ENCODE measurements around the gene DUSP7.

DNA sequence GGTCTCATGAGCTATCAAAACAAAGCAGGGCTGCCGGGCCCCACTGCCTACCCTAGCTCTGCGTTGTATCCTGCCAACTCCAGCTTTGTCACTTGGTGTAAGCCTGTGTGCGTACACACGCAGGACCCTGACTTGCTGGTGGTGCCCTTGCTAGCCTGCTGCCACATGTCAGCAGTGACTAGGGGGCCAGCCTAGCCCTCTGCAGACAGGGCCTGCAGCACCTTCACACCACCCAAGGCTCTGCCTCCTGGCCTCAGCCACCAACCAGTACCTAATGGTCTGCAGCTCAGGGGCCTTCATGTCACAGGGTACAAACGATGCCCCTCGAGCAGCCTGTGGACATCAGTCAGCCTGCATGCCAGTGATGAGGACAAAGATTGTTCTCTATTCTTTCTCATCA lies 30.1 kb upstream of the DUSP7 start:
- TF ChIP-seq POLR2AphosphoS5 (IDR thresholded peaks at IDR 0.05; ENCODE audit: low read depth, low read length), result no peak
- TF ChIP-seq, protein P1, sequence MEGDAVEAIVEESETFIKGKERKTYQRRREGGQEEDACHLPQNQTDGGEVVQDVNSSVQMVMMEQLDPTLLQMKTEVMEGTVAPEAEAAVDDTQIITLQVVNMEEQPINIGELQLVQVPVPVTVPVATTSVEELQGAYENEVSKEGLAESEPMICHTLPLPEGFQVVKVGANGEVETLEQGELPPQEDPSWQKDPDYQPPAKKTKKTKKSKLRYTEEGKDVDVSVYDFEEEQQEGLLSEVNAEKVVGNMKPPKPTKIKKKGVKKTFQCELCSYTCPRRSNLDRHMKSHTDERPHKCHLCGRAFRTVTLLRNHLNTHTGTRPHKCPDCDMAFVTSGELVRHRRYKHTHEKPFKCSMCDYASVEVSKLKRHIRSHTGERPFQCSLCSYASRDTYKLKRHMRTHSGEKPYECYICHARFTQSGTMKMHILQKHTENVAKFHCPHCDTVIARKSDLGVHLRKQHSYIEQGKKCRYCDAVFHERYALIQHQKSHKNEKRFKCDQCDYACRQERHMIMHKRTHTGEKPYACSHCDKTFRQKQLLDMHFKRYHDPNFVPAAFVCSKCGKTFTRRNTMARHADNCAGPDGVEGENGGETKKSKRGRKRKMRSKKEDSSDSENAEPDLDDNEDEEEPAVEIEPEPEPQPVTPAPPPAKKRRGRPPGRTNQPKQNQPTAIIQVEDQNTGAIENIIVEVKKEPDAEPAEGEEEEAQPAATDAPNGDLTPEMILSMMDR (IDR thresholded peaks at IDR 0.05), result no peak
- no peak for TF ChIP-seq MEF2A (IDR thresholded peaks at IDR 0.05; ENCODE audit: borderline replicate concordance, low read depth)
- no peak for TF ChIP-seq RCOR1 (IDR thresholded peaks at IDR 0.05; ENCODE audit: low read length)
- no peak for TF ChIP-seq TEAD4 (IDR thresholded peaks at IDR 0.05; ENCODE audit: borderline replicate concordance, insufficient read depth)
- no peak for TF ChIP-seq YY1 (IDR thresholded peaks at IDR 0.05; ENCODE audit: low read depth)
- TF ChIP-seq, protein P2, sequence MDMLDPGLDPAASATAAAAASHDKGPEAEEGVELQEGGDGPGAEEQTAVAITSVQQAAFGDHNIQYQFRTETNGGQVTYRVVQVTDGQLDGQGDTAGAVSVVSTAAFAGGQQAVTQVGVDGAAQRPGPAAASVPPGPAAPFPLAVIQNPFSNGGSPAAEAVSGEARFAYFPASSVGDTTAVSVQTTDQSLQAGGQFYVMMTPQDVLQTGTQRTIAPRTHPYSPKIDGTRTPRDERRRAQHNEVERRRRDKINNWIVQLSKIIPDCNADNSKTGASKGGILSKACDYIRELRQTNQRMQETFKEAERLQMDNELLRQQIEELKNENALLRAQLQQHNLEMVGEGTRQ (IDR thresholded peaks at IDR 0.05; ENCODE audit: borderline replicate concordance, low read depth, low read length), result no peak
- no peak for TF ChIP-seq CHD2 (IDR thresholded peaks at IDR 0.05; ENCODE audit: low read length, partially characterized antibody)
- TF ChIP-seq EP300 (IDR thresholded peaks at IDR 0.05; ENCODE audit: borderline replicate concordance in 1 of 2, low read depth in 1 of 2, low read length in 1 of 2), result no peak
- no peak for TF ChIP-seq NRF1 (IDR thresholded peaks at IDR 0.05; ENCODE audit: low read depth, low read length)
- TF ChIP-seq GATA2 (CRISPR knock-in tag; IDR thresholded peaks at IDR 0.05), result no peak
- TF ChIP-seq, protein P3, sequence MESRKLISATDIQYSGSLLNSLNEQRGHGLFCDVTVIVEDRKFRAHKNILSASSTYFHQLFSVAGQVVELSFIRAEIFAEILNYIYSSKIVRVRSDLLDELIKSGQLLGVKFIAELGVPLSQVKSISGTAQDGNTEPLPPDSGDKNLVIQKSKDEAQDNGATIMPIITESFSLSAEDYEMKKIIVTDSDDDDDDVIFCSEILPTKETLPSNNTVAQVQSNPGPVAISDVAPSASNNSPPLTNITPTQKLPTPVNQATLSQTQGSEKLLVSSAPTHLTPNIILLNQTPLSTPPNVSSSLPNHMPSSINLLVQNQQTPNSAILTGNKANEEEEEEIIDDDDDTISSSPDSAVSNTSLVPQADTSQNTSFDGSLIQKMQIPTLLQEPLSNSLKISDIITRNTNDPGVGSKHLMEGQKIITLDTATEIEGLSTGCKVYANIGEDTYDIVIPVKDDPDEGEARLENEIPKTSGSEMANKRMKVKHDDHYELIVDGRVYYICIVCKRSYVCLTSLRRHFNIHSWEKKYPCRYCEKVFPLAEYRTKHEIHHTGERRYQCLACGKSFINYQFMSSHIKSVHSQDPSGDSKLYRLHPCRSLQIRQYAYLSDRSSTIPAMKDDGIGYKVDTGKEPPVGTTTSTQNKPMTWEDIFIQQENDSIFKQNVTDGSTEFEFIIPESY (IDR thresholded peaks at IDR 0.05; ENCODE audit: borderline replicate concordance, low read depth), result no peak
